Neural progenitor cell (in vitro differentiated cells): Measurements from ENCODE around the gene COLEC12.

Source experiments
- CTCF ChIP-seq: fragments of 200-600 bp; sonication (generic); IDR thresholded peaks from 2 replicates; pipeline ENCODE4 v1.5.1; 2017; ENCODE audit warnings: antibody characterized with exemption, mild to moderate bottlenecking
- EZH2 ChIP-seq: fragments of 200-600 bp; sonication (generic); IDR thresholded peaks from 2 replicates; pipeline ENCODE4 v1.6.1; 2017; ENCODE audit warnings: antibody characterized with exemption, mild to moderate bottlenecking, moderate library complexity
- EZH2phosphoT487 ChIP-seq: fragments of 200-600 bp; sonication (generic); IDR thresholded peaks from 2 replicates; pipeline ENCODE4 v1.6.1; 2017; ENCODE audit warnings: antibody characterized with exemption

GRCh38 chr18:321865-322467, 178.5 kb downstream of the COLEC12 start:
- TF ChIP-seq CTCF, result no peak
- TF ChIP-seq EZH2, result no peak
- no peak for TF ChIP-seq EZH2phosphoT487
